Measurements from ENCODE around the gene LRTM2. TPM values are rescaled to one million over a fixed set of nuclear protein-coding genes. Genes with fewer than 3 reads are reported as not detected.

The LRTM2 gene
- total and polyA plus RNA-seq, 12 donors, result 0.06 TPM; not detected in 11

DNA sequence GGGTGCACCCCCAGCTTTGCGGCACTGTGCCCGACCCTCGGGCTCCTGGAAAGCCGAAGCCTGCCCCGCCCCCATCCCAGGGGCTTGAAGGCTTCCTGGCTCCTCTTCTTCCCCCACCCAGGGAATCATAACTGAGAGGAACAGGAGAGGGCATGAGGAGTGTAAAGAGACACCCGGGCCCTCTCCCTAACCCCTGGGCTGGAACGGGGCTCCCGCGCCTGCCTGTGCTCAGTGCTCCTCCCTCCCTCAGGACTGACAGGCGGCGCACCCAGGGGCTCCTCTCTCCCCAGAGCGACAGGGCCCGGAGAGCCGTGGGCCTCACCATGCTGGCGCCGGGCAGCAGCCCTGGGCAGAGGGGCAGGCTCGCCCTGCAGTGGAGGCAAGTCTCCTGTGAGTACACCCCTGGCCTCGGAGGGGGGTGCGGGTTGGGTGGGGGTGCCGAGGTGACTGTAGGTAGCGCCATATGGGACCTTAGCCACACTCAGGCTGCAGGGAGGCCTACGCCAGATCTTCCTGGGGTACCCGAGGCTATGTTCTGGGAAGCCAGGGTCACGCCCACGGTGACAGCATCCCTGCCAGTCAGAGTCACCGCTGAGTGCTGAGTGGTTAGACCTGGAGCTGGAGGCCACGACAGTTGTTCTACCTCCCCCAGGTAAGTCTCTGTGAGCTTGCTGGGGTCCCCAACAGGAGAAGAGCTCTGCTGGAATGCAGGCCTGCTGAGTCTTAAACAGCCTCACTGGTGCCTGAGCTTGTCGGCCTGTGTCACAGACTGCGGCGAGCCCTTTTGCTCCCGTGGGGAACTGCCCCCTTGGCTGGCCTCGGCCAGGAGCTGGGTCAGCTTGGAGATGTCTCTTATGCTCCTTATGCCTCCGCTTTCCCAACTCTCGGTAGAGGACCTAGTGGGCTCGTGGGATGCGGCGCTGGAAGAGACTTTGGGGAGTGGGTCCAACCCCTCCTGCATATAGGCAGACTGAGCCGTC lies 7.8 kb downstream of the LRTM2 start:
- no peak for TF ChIP-seq POLR2A (IDR thresholded peaks at IDR 0.05)
- TF ChIP-seq, protein P1, sequence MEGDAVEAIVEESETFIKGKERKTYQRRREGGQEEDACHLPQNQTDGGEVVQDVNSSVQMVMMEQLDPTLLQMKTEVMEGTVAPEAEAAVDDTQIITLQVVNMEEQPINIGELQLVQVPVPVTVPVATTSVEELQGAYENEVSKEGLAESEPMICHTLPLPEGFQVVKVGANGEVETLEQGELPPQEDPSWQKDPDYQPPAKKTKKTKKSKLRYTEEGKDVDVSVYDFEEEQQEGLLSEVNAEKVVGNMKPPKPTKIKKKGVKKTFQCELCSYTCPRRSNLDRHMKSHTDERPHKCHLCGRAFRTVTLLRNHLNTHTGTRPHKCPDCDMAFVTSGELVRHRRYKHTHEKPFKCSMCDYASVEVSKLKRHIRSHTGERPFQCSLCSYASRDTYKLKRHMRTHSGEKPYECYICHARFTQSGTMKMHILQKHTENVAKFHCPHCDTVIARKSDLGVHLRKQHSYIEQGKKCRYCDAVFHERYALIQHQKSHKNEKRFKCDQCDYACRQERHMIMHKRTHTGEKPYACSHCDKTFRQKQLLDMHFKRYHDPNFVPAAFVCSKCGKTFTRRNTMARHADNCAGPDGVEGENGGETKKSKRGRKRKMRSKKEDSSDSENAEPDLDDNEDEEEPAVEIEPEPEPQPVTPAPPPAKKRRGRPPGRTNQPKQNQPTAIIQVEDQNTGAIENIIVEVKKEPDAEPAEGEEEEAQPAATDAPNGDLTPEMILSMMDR (IDR thresholded peaks at IDR 0.05), result no peak
- Histone ChIP-seq H3K9me3 (replicated peaks in 1 of 3) (no peaks in the 10 kb centered on the region), H3K4me1 (replicated peaks in 1 of 2) (no peaks in the 10 kb centered on the region), H3K27ac (no peak overlapping the region), H3K4me3 (no peak overlapping the region), H3K27me3 (no peaks in the 10 kb centered on the region), H3K36me3 (replicated peaks in 1 of 2) (no peaks in the 10 kb centered on the region)
- intact Hi-C loops (cut with DNase I), result no loop called here
- DNase-seq, result no peak
- 86 to 97% (median 88%) methylated on average over 16 to 38 of the region's 38 CpGs for WGBS, 4 donors

DNA sequence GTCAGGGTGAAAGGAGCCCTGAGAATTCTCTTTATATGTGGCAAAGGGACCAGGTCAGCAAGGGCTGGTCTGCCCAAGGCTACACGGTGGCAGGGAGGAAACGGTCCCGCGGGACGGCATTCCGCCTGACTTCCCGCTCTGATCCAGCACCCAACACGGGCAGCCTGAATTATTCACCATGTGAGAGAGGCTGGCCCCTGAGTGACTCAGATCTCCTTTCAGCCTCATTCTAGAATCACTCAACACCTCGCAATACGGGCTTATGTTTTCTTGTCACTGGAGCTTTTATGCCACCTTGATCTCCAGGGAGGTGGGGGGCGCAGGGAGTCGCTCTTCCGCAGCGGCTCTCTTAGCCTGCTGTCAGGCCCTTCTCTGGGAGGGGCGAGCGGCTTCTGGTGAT lies 8.5 kb downstream of the LRTM2 start:
- Histone ChIP-seq H3K4me1 (replicated peaks in 1 of 2) (no peaks in the 10 kb centered on the region), H3K9me3 (replicated peaks in 1 of 3) (no peaks in the 10 kb centered on the region), H3K4me3 (no peak overlapping the region), H3K27me3 (no peaks in the 10 kb centered on the region), H3K27ac (no peak overlapping the region), H3K36me3 (replicated peaks in 1 of 2) (no peaks in the 10 kb centered on the region)
- TF ChIP-seq, protein P1 (IDR thresholded peaks at IDR 0.05), result no peak
- no peak for TF ChIP-seq POLR2A (IDR thresholded peaks at IDR 0.05)
- WGBS, 4 donors, result 82 to 88% (median 85%) methylated on average over 9 to 16 of the region's 16 CpGs
- intact Hi-C loops (cut with DNase I), result no loop called here
- DNase-seq, result no peak

DNA sequence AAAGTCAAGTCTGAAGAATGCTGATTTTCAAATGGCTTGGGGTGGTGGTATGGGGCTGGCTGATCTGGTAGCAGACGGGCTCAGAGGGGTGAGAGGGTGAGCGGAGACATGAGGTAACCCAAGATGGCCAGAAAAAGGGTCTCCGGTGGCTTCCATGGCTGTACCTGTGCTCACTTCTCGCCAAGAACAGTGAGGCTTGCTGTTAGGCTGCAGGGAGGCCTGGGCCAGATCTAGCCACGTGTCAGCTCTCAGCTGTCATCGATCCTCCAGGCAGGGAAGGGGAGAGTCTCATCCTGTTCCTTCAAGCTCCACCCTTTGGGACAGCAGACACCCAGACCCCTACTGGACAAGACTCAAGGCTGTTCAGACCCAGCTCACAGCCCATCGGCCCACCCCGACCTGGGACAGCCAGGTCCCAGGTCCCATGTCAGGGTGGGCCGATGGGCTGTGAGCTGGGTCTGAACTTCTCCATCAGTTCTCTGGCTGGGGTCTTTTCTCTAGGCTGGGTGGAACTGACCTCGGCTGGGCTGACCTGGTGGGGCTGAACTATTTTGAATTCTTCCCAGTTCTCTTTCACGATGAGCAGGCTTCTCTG lies 9.0 kb downstream of the LRTM2 start:
- Histone ChIP-seq H3K36me3 (replicated peaks in 1 of 2) (no peaks in the 10 kb centered on the region), H3K27me3 (no peaks in the 10 kb centered on the region), H3K9me3 (replicated peaks in 1 of 3) (no peaks in the 10 kb centered on the region), H3K4me3 (no peak overlapping the region), H3K4me1 (replicated peaks in 1 of 2) (no peaks in the 10 kb centered on the region), H3K27ac (no peak overlapping the region)
- intact Hi-C loops (cut with DNase I), result no loop called here
- TF ChIP-seq, protein P1 (IDR thresholded peaks at IDR 0.05), result no peak
- no peak for TF ChIP-seq POLR2A (IDR thresholded peaks at IDR 0.05)
- no peak for DNase-seq
- WGBS, 4 donors, result 76 to 88% (median 80%) methylated on average over 11 of the region's 11 CpGs

DNA sequence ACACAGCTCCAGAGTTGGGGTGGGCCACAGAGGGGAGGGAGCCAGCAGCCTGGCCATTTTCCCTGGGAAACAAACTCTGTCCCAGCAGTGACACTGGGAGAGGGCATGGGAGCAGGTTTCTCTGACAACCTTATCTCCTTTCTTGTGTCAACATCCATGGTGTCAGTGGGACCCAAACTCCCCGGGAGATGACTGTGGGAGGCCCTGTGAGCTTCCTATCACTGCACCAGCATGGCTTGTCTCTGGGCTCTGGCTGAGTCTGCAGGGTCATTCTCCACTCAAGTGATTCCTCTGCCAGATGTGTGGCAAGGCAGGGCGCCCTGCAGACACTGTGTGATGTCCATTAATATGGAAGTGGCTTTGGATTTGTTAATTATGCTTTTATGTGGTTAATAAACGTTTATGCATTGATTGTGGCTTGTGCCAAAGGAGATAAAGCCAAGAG lies 10.1 kb downstream of the LRTM2 start:
- 35 to 39% (median 37%) methylated on average over 3 of the region's 3 CpGs for WGBS, 4 donors
- Histone ChIP-seq H3K36me3 (replicated peaks in 1 of 2) (no peaks in the 10 kb centered on the region), H3K4me1 (replicated peaks in 1 of 2) (no peaks in the 10 kb centered on the region), H3K4me3 (no peak overlapping the region), H3K27ac (no peak overlapping the region), H3K9me3 (replicated peaks in 1 of 3) (no peaks in the 10 kb centered on the region), H3K27me3 (no peaks in the 10 kb centered on the region)
- no peak for TF ChIP-seq POLR2A (IDR thresholded peaks at IDR 0.05)
- TF ChIP-seq, protein P1 (IDR thresholded peaks at IDR 0.05), result no peak
- DNase-seq, result no peak
- intact Hi-C loops (cut with DNase I), result no loop called here
